ENCODE measurements around the gene METTL27. TPM values are rescaled to one million over a fixed set of nuclear protein-coding genes. Genes with fewer than 3 reads are reported as not detected.
"Not testable (repeated sequence)": the region's sequence is repeated elsewhere in the genome, so short reads cannot be mapped to it uniquely, and the experiment has no call there.

Gene METTL27
- total RNA-seq, 5 donors from 2014 or later (not counting 1 experiment from before 2014, with no cell fraction given) = 0.45 to 7.2 (median 1.8) TPM

GRCh38 chr7:73885975-73886798 is 43.9 kb upstream of the METTL27 start:
- DNase-seq (no peak), ATAC-seq (replicated peaks in 1 of 4) (no peak)
- no peaks in the 10 kb centered on the region for H3K36me3 ChIP-seq (ENCODE audit: control insufficient read depth in 2 of 2, extremely low read depth in 1 of 2, insufficient read depth in 1 of 2, low read length in 1 of 2)
- no peaks in the 10 kb centered on the region for H3K4me1 ChIP-seq (ENCODE audit: control insufficient read depth in 1 of 2, extremely low read depth in 1 of 2, insufficient read depth in 2 of 2, low read length in 2 of 2)
- POLR2A ChIA-PET = interaction anchor here in 1 of 2 donors (0.6 kb wide), 2 partner anchors 8 to 53 kb away, joined by 3 to 4 read pairs; no protein-coding TSS in a partner anchor
- H3K9me3 ChIP-seq = no peaks in the 10 kb centered on the region
- CTCF ChIA-PET = interaction anchor here in 1 of 2 donors (0.6 kb wide), 1 partner anchor 140 kb away, joined by 4 read pairs; no protein-coding TSS in a partner anchor
- Mint-ChIP-seq H3K27me3 (peaks cover 19 to 39% of the 10 kb centered on the region in 2 donors), H3K9me3 (no peaks in the 10 kb centered on the region), H3K36me3 (no peaks in the 10 kb centered on the region), H3K4me3 (no peak overlapping the region), H3K4me1 (peaks cover 0 to 5% (median 2%) of the 10 kb centered on the region in 3 donors), H3K27ac (no peak overlapping the region)
- no peak overlapping the region for H3K4me3 ChIP-seq (ENCODE audit: control insufficient read depth in 1 of 2, extremely low read depth in 1 of 2, low read length in 1 of 2)
- H3K27ac ChIP-seq (ENCODE audit: low read length) = no peak overlapping the region
- 36% methylated on average over 20 of the region's 25 CpGs for WGBS (ENCODE audit: insufficient coverage)
- peaks cover 0 to 34% of the 10 kb centered on the region in 2 experiments for H3K27me3 ChIP-seq (replicated peaks in 1 of 2; ENCODE audit: control insufficient read depth in 2 of 2, extremely low read depth in 1 of 2, insufficient read depth in 2 of 2, low read length in 1 of 2)

GRCh38 chr7:73885433-73885974 is 43.2 kb upstream of the METTL27 start:
- ChIA-PET POLR2A (interaction anchor here in 1 of 2 donors (0.6 kb wide), 2 partner anchors 9 to 53 kb away, joined by 3 to 4 read pairs; no protein-coding TSS in a partner anchor), CTCF (interaction anchor here in 1 of 2 donors (0.6 kb wide), 1 partner anchor 141 kb away, joined by 4 read pairs; no protein-coding TSS in a partner anchor)
- H3K4me1 Mint-ChIP-seq = peaks cover 0 to 3% (median 1%) of the 10 kb centered on the region in 3 donors
- H3K4me1 ChIP-seq (ENCODE audit: control insufficient read depth in 1 of 2, extremely low read depth in 1 of 2, insufficient read depth in 2 of 2, low read length in 2 of 2) = no peaks in the 10 kb centered on the region
- ATAC-seq (replicated peaks in 1 of 4) (no peak), DNase-seq (no peak)
- H3K36me3 ChIP-seq (ENCODE audit: control insufficient read depth in 2 of 2, extremely low read depth in 1 of 2, insufficient read depth in 1 of 2, low read length in 1 of 2) = no peaks in the 10 kb centered on the region
- H3K4me3 Mint-ChIP-seq = no peak overlapping the region
- H3K4me3 ChIP-seq (ENCODE audit: control insufficient read depth in 1 of 2, extremely low read depth in 1 of 2, low read length in 1 of 2) = no peak overlapping the region
- no peaks in the 10 kb centered on the region for H3K9me3 Mint-ChIP-seq
- no peak overlapping the region for H3K27ac Mint-ChIP-seq
- peaks cover 19 to 41% of the 10 kb centered on the region in 2 donors for H3K27me3 Mint-ChIP-seq
- WGBS (ENCODE audit: insufficient coverage) = 100% methylated on average over 1 of the region's 3 CpGs
- peaks cover 0 to 36% of the 10 kb centered on the region in 2 experiments for H3K27me3 ChIP-seq (replicated peaks in 1 of 2; ENCODE audit: control insufficient read depth in 2 of 2, extremely low read depth in 1 of 2, insufficient read depth in 2 of 2, low read length in 1 of 2)
- no peaks in the 10 kb centered on the region for H3K9me3 ChIP-seq
- H3K27ac ChIP-seq (ENCODE audit: low read length) = no peak overlapping the region
- no peaks in the 10 kb centered on the region for H3K36me3 Mint-ChIP-seq

- not testable (repeated sequence) for H3K9me3 Mint-ChIP-seq
Measured at GRCh38 chr7:73884867-73885422, 42.6 kb upstream of the METTL27 start.

DNA sequence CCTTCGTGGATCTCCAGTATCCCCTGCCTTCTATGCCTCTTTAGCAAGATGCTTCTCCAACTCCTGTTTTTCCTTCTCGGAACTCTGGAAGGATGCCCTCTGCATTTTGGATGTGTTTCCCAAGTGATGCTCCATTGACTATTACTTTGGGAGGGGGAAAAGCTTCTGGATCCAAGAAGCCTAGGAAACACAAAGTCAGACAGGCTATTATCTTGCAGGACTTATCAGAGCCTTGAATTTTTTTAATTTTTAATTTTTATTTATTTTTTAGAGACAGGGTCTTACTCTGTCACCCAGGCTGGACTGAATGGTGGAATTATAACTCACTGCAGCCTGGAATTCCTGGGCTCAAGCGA is 39.7 kb upstream of the METTL27 start:
- H3K4me3 Mint-ChIP-seq = no peak overlapping the region
- no peaks in the 10 kb centered on the region for H3K4me1 ChIP-seq (ENCODE audit: control insufficient read depth in 1 of 2, extremely low read depth in 1 of 2, insufficient read depth in 2 of 2, low read length in 2 of 2)
- H3K36me3 ChIP-seq (ENCODE audit: control insufficient read depth in 2 of 2, extremely low read depth in 1 of 2, insufficient read depth in 1 of 2, low read length in 1 of 2) = no peaks in the 10 kb centered on the region
- no peaks in the 10 kb centered on the region for H3K4me1 Mint-ChIP-seq
- no peaks in the 10 kb centered on the region for H3K36me3 Mint-ChIP-seq
- no peaks in the 10 kb centered on the region for H3K9me3 ChIP-seq
- ChIA-PET CTCF (interaction anchor here (0.6 to 0.8 kb wide), 2 partner anchors 56 to 1711 kb away, joined by 3 to 12 read pairs; no protein-coding TSS in a partner anchor), POLR2A (no interaction called here)
- H3K27ac Mint-ChIP-seq = no peak overlapping the region
- 100% methylated on average over 1 of the region's 3 CpGs for WGBS (ENCODE audit: insufficient coverage)
- no peaks in the 10 kb centered on the region for H3K9me3 Mint-ChIP-seq
- peaks cover 15 to 32% of the 10 kb centered on the region in 2 donors for H3K27me3 Mint-ChIP-seq
- peaks cover 0 to 41% of the 10 kb centered on the region in 2 experiments for H3K27me3 ChIP-seq (replicated peaks in 1 of 2; ENCODE audit: control insufficient read depth in 2 of 2, extremely low read depth in 1 of 2, insufficient read depth in 2 of 2, low read length in 1 of 2)
- no peak overlapping the region for H3K4me3 ChIP-seq (ENCODE audit: control insufficient read depth in 1 of 2, extremely low read depth in 1 of 2, low read length in 1 of 2)
- DNase-seq (no peak), ATAC-seq (replicated peaks in 1 of 4) (no peak)
- H3K27ac ChIP-seq (ENCODE audit: low read length) = no peak overlapping the region

More at GRCh38 chr7:73884867-73885422, 42.6 kb upstream of the METTL27 start:
- H3K4me1 Mint-ChIP-seq; H3K4me3 ChIP-seq (ENCODE audit: control insufficient read depth in 1 of 2, extremely low read depth in 1 of 2, low read length in 1 of 2); H3K27ac Mint-ChIP-seq; H3K4me1 ChIP-seq (ENCODE audit: control insufficient read depth in 1 of 2, extremely low read depth in 1 of 2, insufficient read depth in 2 of 2, low read length in 2 of 2); CTCF ChIA-PET; DNase-seq; H3K36me3 Mint-ChIP-seq; H3K9me3 ChIP-seq; H3K36me3 ChIP-seq (ENCODE audit: control insufficient read depth in 2 of 2, extremely low read depth in 1 of 2, insufficient read depth in 1 of 2, low read length in 1 of 2); H3K27ac ChIP-seq (ENCODE audit: low read length); H3K4me3 Mint-ChIP-seq; ATAC-seq (replicated peaks in 1 of 4): not testable (repeated sequence)
- WGBS (ENCODE audit: insufficient coverage) = 87% methylated on average over 2 of the region's 3 CpGs
- POLR2A ChIA-PET = interaction anchor here in 1 of 2 donors (0.6 kb wide), 1 partner anchor 52 kb away, joined by 4 read pairs; no protein-coding TSS in a partner anchor
- peaks cover 22 to 41% of the 10 kb centered on the region in 2 donors for H3K27me3 Mint-ChIP-seq
- peaks cover 0 to 39% of the 10 kb centered on the region in 2 experiments for H3K27me3 ChIP-seq (replicated peaks in 1 of 2; ENCODE audit: control insufficient read depth in 2 of 2, extremely low read depth in 1 of 2, insufficient read depth in 2 of 2, low read length in 1 of 2)

DNA sequence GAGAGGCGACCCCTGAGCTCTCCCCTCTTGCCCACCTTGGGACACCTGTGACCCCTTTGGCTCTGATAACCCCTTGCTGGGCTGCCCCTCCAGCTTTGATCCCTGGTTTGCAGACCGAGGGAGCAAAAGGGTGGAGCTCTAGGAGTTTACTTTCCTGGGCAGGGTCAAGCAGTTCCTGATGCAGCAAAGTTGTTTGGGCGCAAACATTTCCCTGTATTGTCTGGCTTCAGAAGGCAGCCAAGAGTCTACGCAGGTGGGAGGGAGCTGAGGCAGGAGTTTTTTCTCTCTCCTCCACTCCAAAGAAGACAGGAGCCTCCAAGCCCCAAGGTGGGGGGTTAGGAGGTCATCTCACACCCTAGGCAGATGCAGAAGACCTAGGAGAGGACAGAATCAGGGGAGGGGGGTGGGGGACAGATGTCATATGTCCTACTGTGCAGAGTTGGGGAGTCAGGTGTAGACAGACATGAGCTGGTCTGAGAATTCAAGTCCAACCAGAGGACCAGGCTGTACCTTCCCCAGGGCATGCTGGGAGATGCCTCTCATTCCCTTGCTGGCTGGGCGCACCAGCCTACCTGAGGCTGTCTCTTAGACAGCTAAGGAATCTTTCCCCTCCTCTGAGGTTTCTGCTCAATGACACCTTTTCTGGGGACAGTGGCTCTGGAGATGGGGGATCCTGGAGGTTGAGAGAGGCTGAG is 39.2 kb upstream of the METTL27 start:
- no peaks in the 10 kb centered on the region for H3K4me1 ChIP-seq (ENCODE audit: control insufficient read depth in 1 of 2, extremely low read depth in 1 of 2, insufficient read depth in 2 of 2, low read length in 2 of 2)
- no peaks in the 10 kb centered on the region for H3K36me3 ChIP-seq (ENCODE audit: control insufficient read depth in 2 of 2, extremely low read depth in 1 of 2, insufficient read depth in 1 of 2, low read length in 1 of 2)
- H3K36me3 Mint-ChIP-seq = no peaks in the 10 kb centered on the region
- DNase-seq (no peak), ATAC-seq (replicated peaks in 1 of 4) (no peak)
- H3K4me3 ChIP-seq (ENCODE audit: control insufficient read depth in 1 of 2, extremely low read depth in 1 of 2, low read length in 1 of 2) = no peak overlapping the region
- no peak overlapping the region for H3K27ac ChIP-seq (ENCODE audit: low read length)
- 67% methylated on average over 1 of the region's 5 CpGs for whole genome bisulfite sequencing (ENCODE audit: insufficient coverage)
- no peak overlapping the region for H3K27ac Mint-ChIP-seq
- H3K4me3 Mint-ChIP-seq = no peak overlapping the region
- H3K27me3 ChIP-seq (replicated peaks in 1 of 2; ENCODE audit: control insufficient read depth in 2 of 2, extremely low read depth in 1 of 2, insufficient read depth in 2 of 2, low read length in 1 of 2) = peaks cover 0 to 39% of the 10 kb centered on the region in 2 experiments
- peaks cover 14 to 27% of the 10 kb centered on the region in 2 donors for H3K27me3 Mint-ChIP-seq
- ChIA-PET POLR2A (no interaction called here), CTCF (interaction anchor here in 1 of 2 donors (0.6 kb wide), 1 partner anchor 1712 kb away, joined by 12 read pairs; no protein-coding TSS in a partner anchor)
- no peaks in the 10 kb centered on the region for H3K9me3 Mint-ChIP-seq
- H3K4me1 Mint-ChIP-seq = no peaks in the 10 kb centered on the region
- H3K9me3 ChIP-seq = no peaks in the 10 kb centered on the region

All from T-cell (primary cell).